H1 (cell line): Measurements from ENCODE around the gene NLGN4Y. TPM values are rescaled to one million over a fixed set of nuclear protein-coding genes. Genes with fewer than 3 reads are reported as not detected.

Experiments
- CTCF ChIA-PET: fragments of 300-600 bp; sonication (Branson Sonifier 250); formaldehyde crosslinking; loops from one replicate; lab custom pipeline; 2021; ENCODE audit not compliant: partially characterized antibody; lab: Charles Lee
- POLR2A ChIA-PET: fragments of 300-600 bp; sonication (Branson Sonifier 250); formaldehyde crosslinking; loops from one replicate; lab custom pipeline; 2021; ENCODE audit warnings: inconsistent platforms; ENCODE audit not compliant: partially characterized antibody; lab: Charles Lee
- DNase-seq, 2 experiments: peaks; one replicate each; pipeline versions ENCODE4 v3.0.0 to v3.0.0-alpha.2; 2010 to 2022; ENCODE audit warnings: low spot score in 2 of 2, low read depth in 1 of 2, mixed read lengths in 1 of 2
- FAIRE-seq: peaks from 2 replicates; lab custom pipeline; 2011; peaks lifted over from hg19 to GRCh38; lab: Jason Lieb, UNC
- H2AFZ ChIP-seq: 2 replicates; pipeline ENCODE4 v1.8.1; 2012; ENCODE audit warnings: low read length, inconsistent platforms
- H2AK5ac ChIP-seq: 2 replicates; pipeline ENCODE4 v1.6.1; 2013; ENCODE audit warnings: low read depth, low read length
- H2BK120ac ChIP-seq: replicated peaks from 2 replicates; pipeline ENCODE3; 2013; ENCODE audit warnings: low read depth, low read length, inconsistent platforms
- H2BK12ac ChIP-seq: 2 replicates; pipeline ENCODE4 v1.6.1; 2013; ENCODE audit warnings: low read depth, low read length
- H2BK15ac ChIP-seq: 2 replicates; pipeline ENCODE4 v1.6.1; 2013; ENCODE audit warnings: low read length
- H2BK20ac ChIP-seq: 2 replicates; pipeline ENCODE4 v1.6.1; 2013; ENCODE audit warnings: low read length
- H2BK5ac ChIP-seq: 2 replicates; pipeline ENCODE4 v1.6.1; 2013; ENCODE audit warnings: low read depth, low read length
- H3K14ac ChIP-seq: 2 replicates; pipeline ENCODE4 v1.6.1; 2013; ENCODE audit warnings: inconsistent platforms; ENCODE audit not compliant: insufficient read length
- H3K18ac ChIP-seq: 2 replicates; pipeline ENCODE4 v1.6.1; 2013; ENCODE audit warnings: low read length; ENCODE audit errors: extremely low read depth
- H3K23ac ChIP-seq: 2 replicates; pipeline ENCODE4 v1.6.1; 2013; ENCODE audit warnings: inconsistent platforms; ENCODE audit not compliant: insufficient read length
- H3K23me2 ChIP-seq: 2 replicates; pipeline ENCODE4 v1.6.1; 2013; ENCODE audit warnings: low read depth, low read length
- H3K27ac ChIP-seq: 2 replicates; pipeline ENCODE4 v1.6.1; 2011; ENCODE audit warnings: low read depth, low read length, inconsistent platforms
- H3K27me3 ChIP-seq, 4 experiments: replicated peaks in 1 of 4; 1 replicate in 1 of 4; 2 replicates in 3 of 4; pipeline versions ENCODE4 v1.6.1 to v1.8.1; 2011 to 2013; ENCODE audit warnings: low read length in 3 of 4, mild to moderate bottlenecking in 3 of 4, inconsistent platforms in 2 of 4, mixed read lengths in 2 of 4, moderate library complexity in 1 of 4; ENCODE audit not compliant: control insufficient read depth in 3 of 4, insufficient read depth in 3 of 4; ENCODE audit errors: extremely low read depth in 1 of 4
- H3K36me3 ChIP-seq, 4 experiments: 2 replicates each; pipeline versions ENCODE4 v1.6.1 to v1.8.1; 2011 to 2013; ENCODE audit warnings: mild to moderate bottlenecking in 4 of 4, low read length in 3 of 4, moderate library complexity in 2 of 4, control low read depth in 1 of 4, inconsistent platforms in 1 of 4; ENCODE audit not compliant: insufficient read depth in 4 of 4, control insufficient read depth in 2 of 4
- H3K4ac ChIP-seq: replicated peaks from 2 replicates; pipeline ENCODE3; 2013; ENCODE audit warnings: low read length, low read depth, mixed read lengths, inconsistent platforms; ENCODE audit not compliant: insufficient read length
- H3K4me1 ChIP-seq, 4 experiments: replicated peaks in 1 of 4; 1 replicate in 1 of 4; 2 replicates in 3 of 4; pipeline versions ENCODE4 v1.6.1 to v1.8.1; 2011 to 2013; ENCODE audit warnings: low read length in 3 of 4, inconsistent platforms in 2 of 4, mixed read lengths in 1 of 4; ENCODE audit not compliant: insufficient read depth in 4 of 4, control insufficient read depth in 3 of 4
- H3K4me2 ChIP-seq, 2 experiments: 2 replicates each; pipeline versions ENCODE4 v1.6.1 to v1.8.1; 2011 to 2013; ENCODE audit warnings: low read depth in 2 of 2, low read length in 2 of 2, control low read depth in 1 of 2, inconsistent platforms in 1 of 2, mild to moderate bottlenecking in 1 of 2; ENCODE audit not compliant: insufficient read depth in 1 of 2
- H3K4me3 ChIP-seq, 4 experiments: fragments of 200-600, 300-600 bp in 1 of 4; sonication (generic), shearing (Covaris generic), sonication (Bioruptor Twin) in 1 of 4; 2 replicates each; pipeline versions ENCODE4 v1.5.1 to v1.8.1; 2011 to 2016; ENCODE audit warnings: low read length in 4 of 4, low read depth in 3 of 4, control low read depth in 2 of 4, inconsistent platforms in 2 of 4, mild to moderate bottlenecking in 2 of 4, mixed read lengths in 1 of 4, moderate library complexity in 1 of 4; ENCODE audit not compliant: insufficient read depth in 2 of 4; ENCODE audit errors: extremely low read depth in 1 of 4
- H3K56ac ChIP-seq: replicated peaks from 2 replicates; pipeline ENCODE3; 2013; ENCODE audit warnings: low read depth, mild to moderate bottlenecking, mixed read lengths, low read length, inconsistent platforms; ENCODE audit not compliant: insufficient read length
- H3K79me1 ChIP-seq: 2 replicates; pipeline ENCODE4 v1.6.1; 2013; ENCODE audit warnings: low read depth, low read length, control low read depth
- H3K79me2 ChIP-seq, 2 experiments: 2 replicates each; pipeline versions ENCODE4 v1.6.1 to v1.8.1; 2012 to 2013; ENCODE audit warnings: low read length in 2 of 2, mild to moderate bottlenecking in 2 of 2, inconsistent platforms in 1 of 2; ENCODE audit not compliant: insufficient read depth in 2 of 2, control insufficient read depth in 1 of 2
- H3K9ac ChIP-seq, 4 experiments: replicated peaks in 1 of 4; 1 replicate in 1 of 4; 2 replicates in 3 of 4; pipeline versions ENCODE4 v1.6.1 to v1.8.1; 2011 to 2013; ENCODE audit warnings: low read depth in 3 of 4, low read length in 3 of 4, control low read depth in 2 of 4, mild to moderate bottlenecking in 2 of 4, moderate library complexity in 2 of 4, inconsistent platforms in 1 of 4; ENCODE audit errors: extremely low read depth in 1 of 4
- H3K9me3 ChIP-seq, 2 experiments: 2 replicates each; pipeline versions ENCODE4 v1.6.1 to v1.8.1; 2012 to 2013; ENCODE audit warnings: mild to moderate bottlenecking in 2 of 2, moderate library complexity in 2 of 2, control low read depth in 1 of 2, inconsistent platforms in 1 of 2, low read depth in 1 of 2, low read length in 1 of 2, mixed read lengths in 1 of 2; ENCODE audit not compliant: insufficient read depth in 2 of 2
- H4K20me1 ChIP-seq, 2 experiments: replicated peaks in 1 of 2; 2 replicates each; pipeline versions ENCODE3 to v1.8.1; 2011 to 2013; ENCODE audit warnings: inconsistent platforms in 2 of 2, low read length in 2 of 2, mild to moderate bottlenecking in 1 of 2; ENCODE audit not compliant: insufficient read depth in 2 of 2, control insufficient read depth in 1 of 2
- H4K5ac ChIP-seq: 2 replicates; pipeline ENCODE4 v1.6.1; 2013; ENCODE audit warnings: low read length, low read depth, mixed read lengths, inconsistent platforms; ENCODE audit not compliant: insufficient read length
- H4K8ac ChIP-seq: 2 replicates; pipeline ENCODE4 v1.8.0; 2013; ENCODE audit warnings: mild to moderate bottlenecking, moderate library complexity, low read length, inconsistent platforms; ENCODE audit not compliant: insufficient read depth; ENCODE audit errors: extremely low read depth
- H4K91ac ChIP-seq: replicated peaks from 2 replicates; pipeline ENCODE3; 2013; ENCODE audit warnings: low read length, mixed read lengths, inconsistent platforms; ENCODE audit not compliant: insufficient read length
- CHD1 ChIP-seq: IDR thresholded peaks from 2 replicates; pipeline ENCODE4 v1.6.1; 2012; ENCODE audit warnings: low read depth, low read length, improper control_type of control experiment
- GABPA ChIP-seq: IDR thresholded peaks from 2 replicates; pipeline ENCODE4 v1.6.1; 2011; ENCODE audit warnings: mild to moderate bottlenecking, low read length, moderate library complexity, borderline replicate concordance; ENCODE audit not compliant: insufficient read depth
- POU5F1 ChIP-seq: IDR thresholded peaks from 2 replicates; pipeline ENCODE4 v1.6.1; 2011; ENCODE audit warnings: low read depth, mild to moderate bottlenecking, low read length, moderate library complexity
- SP4 ChIP-seq: IDR thresholded peaks from 2 replicates; pipeline ENCODE4 v1.6.1; 2012; ENCODE audit warnings: low read length, inconsistent platforms
- YY1 ChIP-seq: IDR thresholded peaks from 2 replicates; pipeline ENCODE4 v1.6.1; 2011; ENCODE audit warnings: low read depth, mild to moderate bottlenecking, low read length
- WGBS, 2 experiments: shearing (Covaris generic) in 1 of 2; methylation state at CpG; one replicate each; pipeline versions ENCODE4 v1.1.6 to v1.1.7; 2013 to 2015; ENCODE audit warnings: low lambda C conversion rate in 2 of 2, mixed read lengths in 2 of 2, inconsistent platforms in 1 of 2, low coverage in 1 of 2, missing lambda C conversion rate in 1 of 2; ENCODE audit not compliant: insufficient replicate concordance in 2 of 2, insufficient coverage in 1 of 2, insufficient read length in 1 of 2; ENCODE audit errors: extremely low coverage in 1 of 2, missing lambda C conversion rate in 1 of 2; 5-methylcytosine and 5-hydroxymethylcytosine counted together
- polyA plus RNA-seq, 7 experiments: library from polyadenylated mRNA; depleted of rRNA in 3 of 7; stranded (reverse) in 5 of 7; unstranded in 2 of 7; fragments of >200 nt in 5 of 7; fragments of 200-250 nt in 2 of 7; gene quantifications; 1 replicate in 5 of 7; 2 replicates in 1 of 7; 4 replicates in 1 of 7; pipeline versions ENCODE4 v1.2.1 to v1.2.3, GENCODE V29; 2011 to 2013; ENCODE audit warnings: missing spikeins in 2 of 7, mixed read lengths in 2 of 7
- total RNA-seq: library from RNA; stranded (reverse); fragmentation: NEBNext Ultra II Directional; extraction: Animal tissue kit (Norgen Biotek cat#: 25700); gene quantifications from 2 replicates; pipeline ENCODE4 v1.2.1, GENCODE V29; 2021
- TF ChIP-seq, protein P1 (sequence below): IDR thresholded peaks from 2 replicates; pipeline ENCODE4 v1.6.1; 2012; ENCODE audit warnings: inconsistent platforms

Gene NLGN4Y
- total and polyA plus RNA-seq, 2 of the 8 experiments (the other 6 are each of a cell fraction or from before 2014, with no cell fraction given), result 35.7 to 51.3 TPM

DNA sequence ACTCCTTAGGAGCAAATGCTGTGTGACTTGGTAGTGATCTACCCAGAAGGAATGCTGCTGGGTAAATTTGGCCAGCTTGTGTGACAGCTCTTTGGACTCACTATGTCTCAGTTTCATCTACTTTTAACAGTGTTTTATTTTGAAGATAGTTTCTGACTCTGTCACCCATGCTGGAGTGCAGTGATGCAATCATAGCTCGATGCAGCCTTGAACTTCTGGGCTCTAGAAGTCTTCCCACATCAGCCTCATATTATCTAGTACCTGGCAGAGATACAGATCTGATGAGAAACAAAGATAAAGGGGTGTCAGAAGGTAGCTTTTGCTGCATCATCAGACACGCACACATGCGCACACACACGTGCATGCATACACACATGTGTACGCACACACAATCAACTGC, 19.2 kb downstream of the NLGN4Y start:
- 90% methylated on average over 5 of the region's 5 CpGs; no CpG with 5 or more reads in 1 of the 2 experiments for WGBS, 2 experiments
- Histone ChIP-seq H3K79me1 (no peaks in the 10 kb centered on the region; the same call in 1 of the 2 replicates), H4K5ac (no peak overlapping the region), H3K4me2 (no peak overlapping the region), H3K56ac (no peak overlapping the region), H3K27ac (no peak overlapping the region), H2BK20ac (no peak overlapping the region), H4K91ac (no peak overlapping the region), H2AFZ (no peak overlapping the region), H2BK15ac (no peak overlapping the region), H3K14ac (no peak overlapping the region), H3K27me3 (no peaks in the 10 kb centered on the region), H3K9ac (no peak overlapping the region), H3K23ac (no peak overlapping the region), H2BK120ac (no peak overlapping the region), H3K36me3 (peaks cover 0 to 10% (median 0%) of the 10 kb centered on the region in 4 experiments; a peak in 3 of 8 replicates), H3K9me3 (no peaks in the 10 kb centered on the region), H3K79me2 (peaks cover 2 to 77% of the 10 kb centered on the region in 2 experiments; a peak in 3 of 4 replicates), H2AK5ac (no peak overlapping the region), H3K4ac (no peak overlapping the region), H4K20me1 (no peaks in the 10 kb centered on the region), H4K8ac (no peak overlapping the region), H2BK12ac (no peak overlapping the region), H3K4me1 (no peaks in the 10 kb centered on the region), H3K4me3 (no peak overlapping the region), H3K18ac (no peak overlapping the region), H2BK5ac (no peak overlapping the region), H3K23me2 (no peaks in the 10 kb centered on the region)
- POLR2A ChIA-PET, result interaction anchor here (0.6 kb wide), 1 partner anchor 10 kb away, joined by 3 read pairs; no protein-coding TSS in a partner anchor
- FAIRE-seq (no peak), DNase-seq (no peak)
- CTCF ChIA-PET, result no interaction called here
- TF ChIP-seq SP4 (no peak), GABPA (no peak), YY1 (no peak), POU5F1 (no peak), CHD1 (no peak)
- TF ChIP-seq, protein P1, sequence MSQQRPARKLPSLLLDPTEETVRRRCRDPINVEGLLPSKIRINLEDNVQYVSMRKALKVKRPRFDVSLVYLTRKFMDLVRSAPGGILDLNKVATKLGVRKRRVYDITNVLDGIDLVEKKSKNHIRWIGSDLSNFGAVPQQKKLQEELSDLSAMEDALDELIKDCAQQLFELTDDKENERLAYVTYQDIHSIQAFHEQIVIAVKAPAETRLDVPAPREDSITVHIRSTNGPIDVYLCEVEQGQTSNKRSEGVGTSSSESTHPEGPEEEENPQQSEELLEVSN, result no peak
